ENCODE data around the gene SERPINA9. TPM values are rescaled to one million over a fixed set of nuclear protein-coding genes. Genes with fewer than 3 reads are reported as not detected.

SERPINA9 gene
- total RNA-seq, 1 experiment from 2014 or later = not detected

GRCh38 chr14:94464290-94464689 is 11.7 kb downstream of the SERPINA9 start:
- Histone ChIP-seq H3K9me2 (ENCODE audit: insufficient read depth) (no peaks in the 10 kb centered on the region), H3K4me2 (ENCODE audit: low read length) (no peak overlapping the region), H3K36me3 (ENCODE audit: control insufficient read depth in 1 of 2, insufficient read depth in 2 of 2, low read length in 2 of 2) (no peaks in the 10 kb centered on the region), H3K9me3 (ENCODE audit: control insufficient read depth in 1 of 2, insufficient read depth in 1 of 2, low read depth in 1 of 2, low read length in 2 of 2) (no peaks in the 10 kb centered on the region), H2AFZ (ENCODE audit: low read depth, low read length, poor library complexity, severe bottlenecking) (no peak overlapping the region), H3K79me2 (ENCODE audit: insufficient read depth, low read length) (no peaks in the 10 kb centered on the region), H3K9ac (ENCODE audit: low read length) (no peak overlapping the region), H3K27me3 (ENCODE audit: insufficient read depth, low read length) (peaks cover 23% of the 10 kb centered on the region), H3K27ac (ENCODE audit: low read depth, low read length) (no peak overlapping the region), H4K20me1 (ENCODE audit: insufficient read depth) (no peaks in the 10 kb centered on the region), H3K4me1 (ENCODE audit: control insufficient read depth in 1 of 2, insufficient read depth in 2 of 2, low read length in 2 of 2) (no peaks in the 10 kb centered on the region), H3K4me3 (replicated peaks in 1 of 2; ENCODE audit: low read depth in 1 of 2, low read length in 2 of 2) (no peak overlapping the region)
- no peak for TF ChIP-seq EZH2phosphoT487 (IDR thresholded peaks at IDR 0.05; ENCODE audit: borderline replicate concordance)
- no peak for TF ChIP-seq POLR2A (IDR thresholded peaks at IDR 0.05; ENCODE audit: borderline replicate concordance, extremely low read depth, insufficient read depth, insufficient read length)
- TF ChIP-seq, protein P1, sequence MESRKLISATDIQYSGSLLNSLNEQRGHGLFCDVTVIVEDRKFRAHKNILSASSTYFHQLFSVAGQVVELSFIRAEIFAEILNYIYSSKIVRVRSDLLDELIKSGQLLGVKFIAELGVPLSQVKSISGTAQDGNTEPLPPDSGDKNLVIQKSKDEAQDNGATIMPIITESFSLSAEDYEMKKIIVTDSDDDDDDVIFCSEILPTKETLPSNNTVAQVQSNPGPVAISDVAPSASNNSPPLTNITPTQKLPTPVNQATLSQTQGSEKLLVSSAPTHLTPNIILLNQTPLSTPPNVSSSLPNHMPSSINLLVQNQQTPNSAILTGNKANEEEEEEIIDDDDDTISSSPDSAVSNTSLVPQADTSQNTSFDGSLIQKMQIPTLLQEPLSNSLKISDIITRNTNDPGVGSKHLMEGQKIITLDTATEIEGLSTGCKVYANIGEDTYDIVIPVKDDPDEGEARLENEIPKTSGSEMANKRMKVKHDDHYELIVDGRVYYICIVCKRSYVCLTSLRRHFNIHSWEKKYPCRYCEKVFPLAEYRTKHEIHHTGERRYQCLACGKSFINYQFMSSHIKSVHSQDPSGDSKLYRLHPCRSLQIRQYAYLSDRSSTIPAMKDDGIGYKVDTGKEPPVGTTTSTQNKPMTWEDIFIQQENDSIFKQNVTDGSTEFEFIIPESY (IDR thresholded peaks at IDR 0.05; ENCODE audit: extremely low read depth, insufficient replicate concordance, low read length) = no peak
- no peak for TF ChIP-seq FOSL1 (IDR thresholded peaks at IDR 0.05; ENCODE audit: low read depth)
- no peak for TF ChIP-seq SP1 (IDR thresholded peaks at IDR 0.05; ENCODE audit: low read depth)
- no peak for TF ChIP-seq ELF1 (IDR thresholded peaks at IDR 0.05; ENCODE audit: borderline replicate concordance, low read depth)
- TF ChIP-seq SRF (IDR thresholded peaks at IDR 0.05; ENCODE audit: low read depth) = no peak
- TF ChIP-seq TCF7L2 (IDR thresholded peaks at IDR 0.05; ENCODE audit: borderline replicate concordance, extremely low read depth, insufficient read depth, insufficient read length) = no peak
- no TSS peak for BruUV-seq (replicated peaks)
- POLR2A ChIA-PET = no interaction called here
- no peak for ATAC-seq
- RAD21 ChIA-PET (ENCODE audit: low non-redundant PET in 1 of 2, low total read pairs in 2 of 2, uncharacterized antibody in 2 of 2, unreplicated experiment in 2 of 2) = no interaction called here
- no peak for DNase-seq (ENCODE audit: low read depth, low spot score)
- CTCF ChIA-PET = no interaction called here
- intact Hi-C loops (cut with micrococcal nuclease) = no loop called here
